HG03558 (cell line): ENCODE data around the gene DCC.

Source experiments
- ATAC-seq: cut with Tn5 transposase; IDR thresholded peaks from one replicate; pipeline ENCODE4 v1.9.1; 2021; ENCODE audit warnings: moderate number of reproducible peaks; ENCODE audit not compliant: unreplicated experiment; ENCODE audit errors: extremely low read depth

DCC gene

GRCh38 chr18:53526101-53526870 lies 1186.3 kb downstream of the DCC start:
- no peak for ATAC-seq

- ATAC-seq, result no peak
Measured at GRCh38 chr18:53527365-53527764, 1187.4 kb downstream of the DCC start.

- no peak for ATAC-seq
Measured at GRCh38 chr18:53531187-53531586, 1191.2 kb downstream of the DCC start.

GRCh38 chr18:53531896-53532295 lies 1191.9 kb downstream of the DCC start:
- no peak for ATAC-seq

GRCh38 chr18:53534203-53534602 lies 1194.2 kb downstream of the DCC start:
- ATAC-seq, result no peak

- ATAC-seq, result no peak
Measured at GRCh38 chr18:53534695-53535094, 1194.7 kb downstream of the DCC start.

- no peak for ATAC-seq
Measured at GRCh38 chr18:53536908-53537307, 1196.9 kb downstream of the DCC start.

- no peak for ATAC-seq
Measured at GRCh38 chr18:53541924-53542323, 1201.9 kb downstream of the DCC start.

- ATAC-seq, result no peak
Measured at GRCh38 chr18:53543711-53544110, 1203.7 kb downstream of the DCC start.

- ATAC-seq, result no peak
Measured at GRCh38 chr18:53544917-53545316, 1204.9 kb downstream of the DCC start.

- ATAC-seq, result no peak
Measured at GRCh38 chr18:53551868-53552426, 1212.0 kb downstream of the DCC start.

- ATAC-seq, result no peak
Measured at GRCh38 chr18:53553030-53553429, 1213.0 kb downstream of the DCC start.

GRCh38 chr18:53556450-53556849 lies 1216.5 kb downstream of the DCC start:
- no peak for ATAC-seq

GRCh38 chr18:53560546-53560945 lies 1220.5 kb downstream of the DCC start:
- ATAC-seq, result no peak

- ATAC-seq, result no peak
Measured at GRCh38 chr18:53566626-53567025, 1226.6 kb downstream of the DCC start.

- no peak for ATAC-seq
Measured at GRCh38 chr18:53567929-53568574, 1228.1 kb downstream of the DCC start.
